Measurements from ENCODE around the gene RWDD4.

- no peak for TF ChIP-seq MAX (IDR thresholded peaks at IDR 0.05; ENCODE audit: low read depth, low read length)
- TF ChIP-seq CTCF (IDR thresholded peaks at IDR 0.05; ENCODE audit: low read depth, low read length), result no peak
- TF ChIP-seq POLR2A (IDR thresholded peaks at IDR 0.05; ENCODE audit: extremely low read depth, insufficient read length), result no peak
Measured at GRCh38 chr4:183591301-183591700, 67.7 kb downstream of the RWDD4 start.
